PC-3 (cell line): Measurements from ENCODE around the gene MUCL3.

Experiments used
- CTCF ChIP-seq: fragments of 300-600 bp; sonication (generic); conservative IDR thresholded peaks from 2 replicates; pipeline ENCODE4 v1.5.1; 2017; ENCODE audit warnings: antibody characterized with exemption, low read depth, mild to moderate bottlenecking, low read length
- EZH2 ChIP-seq: fragments of 300-600 bp; sonication (generic); IDR thresholded peaks from one replicate; pipeline ENCODE4 v1.6.1; 2017; ENCODE audit warnings: antibody characterized with exemption, mild to moderate bottlenecking, low read length; ENCODE audit not compliant: unreplicated experiment

GRCh38 chr6:30898750-30899360 lies 41.9 kb upstream of the MUCL3 start:
- no peak for TF ChIP-seq CTCF
- TF ChIP-seq EZH2, result no peak
